OCI-LY7 (cell line): ENCODE data around the gene TAF13.

Experiments used
- EZH2phosphoT487 ChIP-seq: fragments of 200-600 bp; sonication (generic); IDR thresholded peaks from 2 replicates; pipeline ENCODE4 v1.6.1; 2018; ENCODE audit warnings: low read depth, borderline replicate concordance, mild to moderate bottlenecking, mixed run types, antibody characterized with exemption, low read length, moderate library complexity, mixed read lengths
- TF ChIP-seq, protein P1 (sequence below): fragments of 200-600 bp; sonication (generic); conservative IDR thresholded peaks from 2 replicates; pipeline ENCODE4 v1.5.1; 2014; ENCODE audit warnings: mild to moderate bottlenecking, antibody characterized with exemption, low read length, moderate library complexity, mixed read lengths

DNA sequence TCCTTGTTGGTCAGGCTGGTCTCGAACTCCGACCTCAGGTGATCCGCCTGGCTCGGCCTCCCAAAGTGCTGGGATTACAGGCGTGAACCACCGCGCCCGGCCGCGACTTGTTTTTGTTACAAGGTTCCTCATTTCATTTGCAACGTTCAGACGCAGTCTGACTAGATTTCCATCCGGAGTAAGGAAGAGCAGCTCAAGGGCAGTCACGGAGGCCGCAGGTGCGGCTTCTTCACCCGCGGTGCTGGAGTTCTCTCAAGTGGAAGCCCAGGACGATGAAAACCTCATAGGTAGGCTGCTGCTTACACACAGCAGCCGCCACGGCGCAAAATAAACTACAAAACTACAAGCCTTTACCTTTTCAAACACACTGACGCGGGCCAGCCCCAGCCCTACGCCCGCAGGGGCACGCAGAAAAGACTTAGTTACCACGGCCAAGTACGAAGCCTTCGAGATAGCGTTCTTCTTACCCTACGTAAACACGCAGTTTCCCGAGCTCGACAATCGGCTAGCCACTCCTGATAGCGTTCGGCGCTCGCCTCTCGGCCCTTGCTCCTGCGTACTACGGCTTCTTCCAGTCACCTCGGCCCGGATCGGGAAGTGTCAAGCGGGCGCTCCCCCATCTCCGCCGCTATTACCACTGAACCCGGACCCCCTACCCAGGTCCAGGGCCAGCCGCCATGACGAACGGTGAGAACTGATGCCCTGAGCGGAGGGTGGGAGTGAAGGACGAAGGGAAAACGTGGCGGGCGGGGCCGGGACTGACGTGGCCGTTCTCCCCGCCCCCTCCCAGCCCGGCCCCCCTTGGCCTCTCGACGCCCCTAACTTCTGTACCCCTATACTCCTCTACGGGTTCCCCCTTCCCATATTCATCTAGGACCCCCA, 14.6 kb upstream of the TAF13 start, which contains the start of gene TMEM167B:
- TF ChIP-seq, protein P1, sequence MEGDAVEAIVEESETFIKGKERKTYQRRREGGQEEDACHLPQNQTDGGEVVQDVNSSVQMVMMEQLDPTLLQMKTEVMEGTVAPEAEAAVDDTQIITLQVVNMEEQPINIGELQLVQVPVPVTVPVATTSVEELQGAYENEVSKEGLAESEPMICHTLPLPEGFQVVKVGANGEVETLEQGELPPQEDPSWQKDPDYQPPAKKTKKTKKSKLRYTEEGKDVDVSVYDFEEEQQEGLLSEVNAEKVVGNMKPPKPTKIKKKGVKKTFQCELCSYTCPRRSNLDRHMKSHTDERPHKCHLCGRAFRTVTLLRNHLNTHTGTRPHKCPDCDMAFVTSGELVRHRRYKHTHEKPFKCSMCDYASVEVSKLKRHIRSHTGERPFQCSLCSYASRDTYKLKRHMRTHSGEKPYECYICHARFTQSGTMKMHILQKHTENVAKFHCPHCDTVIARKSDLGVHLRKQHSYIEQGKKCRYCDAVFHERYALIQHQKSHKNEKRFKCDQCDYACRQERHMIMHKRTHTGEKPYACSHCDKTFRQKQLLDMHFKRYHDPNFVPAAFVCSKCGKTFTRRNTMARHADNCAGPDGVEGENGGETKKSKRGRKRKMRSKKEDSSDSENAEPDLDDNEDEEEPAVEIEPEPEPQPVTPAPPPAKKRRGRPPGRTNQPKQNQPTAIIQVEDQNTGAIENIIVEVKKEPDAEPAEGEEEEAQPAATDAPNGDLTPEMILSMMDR = no peak
- no peak for TF ChIP-seq EZH2phosphoT487
